GM12872 (cell line): ENCODE results near the gene CHRNB4.

Experiments used
- TF ChIP-seq, protein P1 (sequence below): IDR thresholded peaks from 3 replicates; pipeline ENCODE4 v1.5.1; 2011; ENCODE audit warnings: low read depth, mild to moderate bottlenecking, low read length, moderate library complexity; ENCODE audit not compliant: insufficient read depth

The CHRNB4 gene

DNA sequence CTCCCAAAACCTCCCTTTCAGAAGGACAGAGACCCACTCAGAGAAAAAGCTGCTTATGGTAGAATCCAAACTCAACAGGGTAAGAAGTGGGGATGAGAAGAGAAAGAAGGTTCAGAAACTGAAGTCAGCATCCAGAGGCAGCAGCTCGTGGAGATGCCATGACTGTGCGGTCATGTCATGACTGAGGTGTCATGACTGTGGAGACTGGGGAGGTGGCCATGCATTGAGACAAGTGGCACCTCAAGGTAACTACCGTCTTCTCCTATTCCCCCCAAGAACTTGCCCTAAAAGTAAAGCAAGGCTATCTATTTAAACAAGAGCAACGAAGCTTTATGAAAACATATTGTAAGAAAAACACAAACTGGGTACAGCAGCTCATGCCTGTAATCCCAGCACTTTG, 35.3 kb downstream of the CHRNB4 start:
- TF ChIP-seq, protein P1, sequence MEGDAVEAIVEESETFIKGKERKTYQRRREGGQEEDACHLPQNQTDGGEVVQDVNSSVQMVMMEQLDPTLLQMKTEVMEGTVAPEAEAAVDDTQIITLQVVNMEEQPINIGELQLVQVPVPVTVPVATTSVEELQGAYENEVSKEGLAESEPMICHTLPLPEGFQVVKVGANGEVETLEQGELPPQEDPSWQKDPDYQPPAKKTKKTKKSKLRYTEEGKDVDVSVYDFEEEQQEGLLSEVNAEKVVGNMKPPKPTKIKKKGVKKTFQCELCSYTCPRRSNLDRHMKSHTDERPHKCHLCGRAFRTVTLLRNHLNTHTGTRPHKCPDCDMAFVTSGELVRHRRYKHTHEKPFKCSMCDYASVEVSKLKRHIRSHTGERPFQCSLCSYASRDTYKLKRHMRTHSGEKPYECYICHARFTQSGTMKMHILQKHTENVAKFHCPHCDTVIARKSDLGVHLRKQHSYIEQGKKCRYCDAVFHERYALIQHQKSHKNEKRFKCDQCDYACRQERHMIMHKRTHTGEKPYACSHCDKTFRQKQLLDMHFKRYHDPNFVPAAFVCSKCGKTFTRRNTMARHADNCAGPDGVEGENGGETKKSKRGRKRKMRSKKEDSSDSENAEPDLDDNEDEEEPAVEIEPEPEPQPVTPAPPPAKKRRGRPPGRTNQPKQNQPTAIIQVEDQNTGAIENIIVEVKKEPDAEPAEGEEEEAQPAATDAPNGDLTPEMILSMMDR, result no peak

GRCh38 chr15:78605201-78605600, 35.8 kb downstream of the CHRNB4 start:
- TF ChIP-seq, protein P1, result no peak

- TF ChIP-seq, protein P1, result no peak
Measured at GRCh38 chr15:78604420-78604819, 36.6 kb downstream of the CHRNB4 start.

GRCh38 chr15:78603467-78603866, 37.5 kb downstream of the CHRNB4 start:
- TF ChIP-seq, protein P1, result no peak

GRCh38 chr15:78599189-78599588, 41.8 kb downstream of the CHRNB4 start:
- TF ChIP-seq, protein P1, result no peak

DNA sequence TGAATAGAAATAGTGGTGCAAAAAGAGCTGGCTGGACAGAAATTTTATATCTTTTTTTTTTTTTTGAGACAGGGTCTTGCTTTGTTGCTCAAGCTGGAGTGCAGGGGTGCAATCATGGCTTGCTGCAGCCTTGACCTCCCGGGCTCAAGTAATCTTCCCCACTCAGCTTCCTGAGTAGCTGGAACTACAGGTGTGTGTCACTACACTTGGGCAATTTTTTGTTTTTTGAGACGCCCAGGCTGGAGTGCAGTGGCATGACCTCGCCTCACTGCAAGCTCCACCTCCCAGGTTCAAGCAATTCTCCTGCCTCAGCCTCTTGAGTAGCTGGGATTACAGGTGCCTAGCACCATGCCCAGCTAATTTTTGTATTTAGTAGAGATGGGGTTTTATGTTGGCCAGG, 42.7 kb downstream of the CHRNB4 start:
- TF ChIP-seq, protein P1, result no peak

- TF ChIP-seq, protein P1, result no peak
Measured at GRCh38 chr15:78597583-78597982, 43.4 kb downstream of the CHRNB4 start.

DNA sequence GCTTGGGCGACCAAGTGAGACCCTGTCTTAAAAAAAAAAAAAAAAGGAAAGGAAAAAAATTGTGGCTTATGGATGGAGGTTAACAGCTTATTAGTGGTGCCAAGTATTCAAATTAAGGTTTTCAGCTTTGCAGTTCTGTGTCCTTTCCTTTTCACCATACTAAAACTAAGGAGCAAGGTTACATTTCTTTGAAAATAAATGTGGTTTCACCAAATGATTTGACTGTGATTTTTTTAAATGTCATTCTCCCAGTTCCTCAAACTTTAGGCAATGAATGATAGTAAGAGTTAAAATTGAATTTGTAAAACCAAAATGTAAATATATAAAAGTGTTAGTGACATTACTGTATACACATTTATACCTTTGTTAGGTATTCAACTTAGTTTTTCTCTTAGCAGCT, 66.1 kb downstream of the CHRNB4 start:
- TF ChIP-seq, protein P1, result no peak
